Coronary artery (tissue), 2 donors: ENCODE results near the gene ATP1A4.

Source experiments
- DNase-seq: peaks from one replicate; pipeline ENCODE4 v3.0.0-alpha.2; 2017; ENCODE audit warnings: low spot score
- H3K27ac ChIP-seq, 2 donors: fragments of 200-600 bp; sonication (generic); one replicate each; pipeline ENCODE4 v1.5.1; 2016 to 2019
- H3K4me3 ChIP-seq: fragments of 200-600 bp; sonication (generic); 2 replicates; pipeline ENCODE4 v1.5.1; 2016; ENCODE audit warnings: mild to moderate bottlenecking, moderate library complexity
- CTCF ChIP-seq: fragments of 200-600 bp; sonication (generic); IDR thresholded peaks from one replicate; pipeline ENCODE4 v1.5.1; 2019; ENCODE audit warnings: antibody characterized with exemption

The ATP1A4 gene

GRCh38 chr1:160151303-160151702, at the start of gene ATP1A4:
Gene ATP1A4, plus strand, starts transcription at chr1:160151603. Its CDS starts 438 bp downstream, at chr1:160152041.
- DNase-seq, result no peak
- no peak within 1 kb of the TSS for H3K27ac ChIP-seq
- no peak within 1 kb of the TSS for H3K4me3 ChIP-seq
- no peak for TF ChIP-seq CTCF

GRCh38 chr1:160101717-160102522, 49.5 kb upstream of the ATP1A4 start:
- no peak for DNase-seq
- TF ChIP-seq CTCF, result no peak
- peak overlapping the region; percentile 93 to 98 for H3K27ac ChIP-seq
- peak overlapping the region; percentile 14 for H3K4me3 ChIP-seq

GRCh38 chr1:160103658-160104408, 47.6 kb upstream of the ATP1A4 start:
- no peak for DNase-seq
- Histone ChIP-seq H3K27ac (peak overlapping the region in 1 of 2 donors; percentile 55), H3K4me3 (no peak overlapping the region)
- TF ChIP-seq CTCF, result no peak

- DNase-seq, result no peak
Observed at GRCh38 chr1:160104486-160104885, 46.9 kb upstream of the ATP1A4 start.

GRCh38 chr1:160105155-160105554, 46.2 kb upstream of the ATP1A4 start:
- DNase-seq, result no peak
- TF ChIP-seq CTCF, result no peak
- Histone ChIP-seq H3K4me3 (no peak overlapping the region), H3K27ac (no peak overlapping the region)

More at GRCh38 chr1:160104486-160104885, 46.9 kb upstream of the ATP1A4 start:
- H3K27ac ChIP-seq, result peak overlapping the region in 1 of 2 donors; percentile 55
- TF ChIP-seq CTCF, result no peak
- H3K4me3 ChIP-seq, result no peak overlapping the region

GRCh38 chr1:160107512-160107911, 43.9 kb upstream of the ATP1A4 start:
- DNase-seq, result no peak
- no peak for TF ChIP-seq CTCF
- no peak overlapping the region for H3K4me3 ChIP-seq
- no peak overlapping the region for H3K27ac ChIP-seq
